Neural progenitor cell (in vitro differentiated cells): ENCODE results near the gene CBR3.

Experiments used
- EZH2 ChIP-seq: fragments of 200-600 bp; sonication (generic); IDR thresholded peaks from 2 replicates; pipeline ENCODE4 v1.6.1; 2017; ENCODE audit warnings: antibody characterized with exemption, mild to moderate bottlenecking, moderate library complexity
- EZH2phosphoT487 ChIP-seq: fragments of 200-600 bp; sonication (generic); IDR thresholded peaks from 2 replicates; pipeline ENCODE4 v1.6.1; 2017; ENCODE audit warnings: antibody characterized with exemption
- TF ChIP-seq, protein P1 (sequence below): fragments of 200-600 bp; sonication (generic); IDR thresholded peaks from 2 replicates; pipeline ENCODE4 v1.5.1; 2017; ENCODE audit warnings: antibody characterized with exemption, mild to moderate bottlenecking

DNA sequence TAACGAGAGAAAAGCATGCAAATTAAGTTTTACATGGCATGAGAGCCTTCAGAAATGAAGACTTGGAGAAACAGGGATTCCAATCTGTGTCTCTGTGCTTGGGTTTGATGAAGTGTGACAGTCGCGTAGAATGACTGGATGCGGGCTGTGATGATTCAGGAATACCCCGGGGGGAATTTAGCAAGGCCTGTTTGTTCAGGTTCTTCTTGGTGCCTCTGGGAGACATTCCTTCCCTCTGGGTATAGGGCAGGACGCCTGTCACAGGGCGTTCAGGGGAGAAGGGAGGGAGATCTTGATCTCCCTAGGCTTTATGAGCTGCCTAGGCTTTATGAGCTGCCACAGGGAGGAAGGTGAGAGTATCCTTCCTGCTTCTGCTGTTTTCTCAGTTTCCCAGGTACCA, 58.3 kb downstream of the CBR3 start:
- no peak for TF ChIP-seq EZH2phosphoT487
- TF ChIP-seq, protein P1, sequence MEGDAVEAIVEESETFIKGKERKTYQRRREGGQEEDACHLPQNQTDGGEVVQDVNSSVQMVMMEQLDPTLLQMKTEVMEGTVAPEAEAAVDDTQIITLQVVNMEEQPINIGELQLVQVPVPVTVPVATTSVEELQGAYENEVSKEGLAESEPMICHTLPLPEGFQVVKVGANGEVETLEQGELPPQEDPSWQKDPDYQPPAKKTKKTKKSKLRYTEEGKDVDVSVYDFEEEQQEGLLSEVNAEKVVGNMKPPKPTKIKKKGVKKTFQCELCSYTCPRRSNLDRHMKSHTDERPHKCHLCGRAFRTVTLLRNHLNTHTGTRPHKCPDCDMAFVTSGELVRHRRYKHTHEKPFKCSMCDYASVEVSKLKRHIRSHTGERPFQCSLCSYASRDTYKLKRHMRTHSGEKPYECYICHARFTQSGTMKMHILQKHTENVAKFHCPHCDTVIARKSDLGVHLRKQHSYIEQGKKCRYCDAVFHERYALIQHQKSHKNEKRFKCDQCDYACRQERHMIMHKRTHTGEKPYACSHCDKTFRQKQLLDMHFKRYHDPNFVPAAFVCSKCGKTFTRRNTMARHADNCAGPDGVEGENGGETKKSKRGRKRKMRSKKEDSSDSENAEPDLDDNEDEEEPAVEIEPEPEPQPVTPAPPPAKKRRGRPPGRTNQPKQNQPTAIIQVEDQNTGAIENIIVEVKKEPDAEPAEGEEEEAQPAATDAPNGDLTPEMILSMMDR: no peak
- no peak for TF ChIP-seq EZH2
